GM12878 (cell line): ENCODE data around the gene CCDC88C. TPM values are rescaled to one million over a fixed set of nuclear protein-coding genes. Genes with fewer than 3 reads are reported as not detected.

Experiments used
- BRCA1 ChIP-seq: IDR thresholded peaks from 2 replicates; pipeline ENCODE4 v1.6.1; 2011; ENCODE audit warnings: low read depth, low read length, improper control_type of control experiment
- E2F8 ChIP-seq: fragments of 450-650 bp; IDR thresholded peaks from 2 replicates; pipeline ENCODE4 v1.6.1; 2018; ENCODE audit warnings: mild to moderate bottlenecking, low read depth, moderate library complexity; ENCODE audit not compliant: partially characterized antibody
- EGR1 ChIP-seq, 2 experiments: IDR thresholded peaks; 1 replicate in 1 of 2; 2 replicates in 1 of 2; pipeline ENCODE4 v1.6.1; 2011 to 2012; ENCODE audit warnings: low read depth in 2 of 2, low read length in 2 of 2, borderline replicate concordance in 1 of 2, mild to moderate bottlenecking in 1 of 2, moderate library complexity in 1 of 2
- HDGF ChIP-seq: fragments of 450-650 bp; IDR thresholded peaks from 2 replicates; pipeline ENCODE4 v1.6.1; 2016; ENCODE audit warnings: antibody characterized with exemption
- LARP7 ChIP-seq: fragments of 450-650 bp; IDR thresholded peaks from 2 replicates; pipeline ENCODE4 v1.6.1; 2017; ENCODE audit warnings: mild to moderate bottlenecking
- MXI1 ChIP-seq: fragments of 150-350 bp; IDR thresholded peaks from 2 replicates; pipeline ENCODE4 v1.6.1; 2011; ENCODE audit warnings: low read depth, mild to moderate bottlenecking, inconsistent platforms, low read length, improper control_type of control experiment
- NFXL1 ChIP-seq: fragments of 450-650 bp; IDR thresholded peaks from 2 replicates; pipeline ENCODE4 v1.6.1; 2017; ENCODE audit warnings: antibody characterized with exemption, mild to moderate bottlenecking, borderline replicate concordance
- POLR2A ChIP-seq: IDR thresholded peaks from 2 replicates; pipeline ENCODE4 v1.6.1; 2011; ENCODE audit warnings: low read depth, mild to moderate bottlenecking, low read length
- PRDM15 ChIP-seq: fragments of 450-650 bp; formaldehyde crosslinking; IDR thresholded peaks from 2 replicates; pipeline ENCODE4 v1.4.0; 2020; ENCODE audit warnings: mild to moderate bottlenecking, moderate library complexity
- RCOR1 ChIP-seq: conservative IDR thresholded peaks from 2 replicates; pipeline ENCODE4 v1.6.1; 2012; ENCODE audit warnings: low read depth, low read length, improper control_type of control experiment
- SP1 ChIP-seq: IDR thresholded peaks from one replicate; pipeline ENCODE4 v1.6.1; 2011; ENCODE audit warnings: low read depth, low read length
- STAT1 ChIP-seq: fragments of 450-650 bp; conservative IDR thresholded peaks from 2 replicates; pipeline ENCODE4 v1.6.1; 2014; ENCODE audit warnings: antibody characterized with exemption, mild to moderate bottlenecking
- ZNF24 ChIP-seq: fragments of 450-650 bp; IDR thresholded peaks from 2 replicates; pipeline ENCODE4 v1.6.1; 2017; ENCODE audit warnings: antibody characterized with exemption, mild to moderate bottlenecking
- ZNF687 ChIP-seq: fragments of 450-650 bp; IDR thresholded peaks from 2 replicates; pipeline ENCODE4 v1.6.1; 2017; ENCODE audit warnings: mild to moderate bottlenecking, moderate library complexity
- polyA plus RNA-seq, 11 experiments: library from polyadenylated mRNA; depleted of rRNA in 4 of 11; unstranded in 6 of 11; stranded (reverse) in 5 of 11; fragments of >200 nt; fragmentation: Nextera tagmentation in 4 of 11; fragmentation: Illumina TruSeq in 1 of 11; extraction: Ambion mirVana in 4 of 11; extraction: Trizol in 1 of 11; gene quantifications; 1 replicate in 1 of 11; 2 replicates in 10 of 11; pipeline versions ENCODE4 v1.2.1 to v1.2.3, GENCODE V29; 2011 to 2016; ENCODE audit warnings: inconsistent platforms in 2 of 11, missing spikeins in 2 of 11, low read depth in 1 of 11
- total RNA-seq, 4 experiments: library from RNA; depleted of rRNA in 3 of 4; stranded (reverse); fragments of >200 nt in 3 of 4; fragmentation: Illumina TruSeq in 1 of 4; extraction: Trizol in 1 of 4; gene quantifications; 2 replicates each; pipeline versions ENCODE4 v1.2.1 to v1.2.3, GENCODE V29; 2013 to 2021
- TF ChIP-seq, protein P1 (sequence below): fragments of 450-650 bp; IDR thresholded peaks from 2 replicates; pipeline ENCODE4 v1.6.1; 2018; ENCODE audit warnings: borderline replicate concordance, mild to moderate bottlenecking; ENCODE audit not compliant: partially characterized antibody

CCDC88C gene
- total and polyA plus RNA-seq, 10 of the 15 experiments (the other 5 are each of a cell fraction or from before 2014, with no cell fraction given), result 4.0 to 79.6 (median 36.6) TPM

DNA sequence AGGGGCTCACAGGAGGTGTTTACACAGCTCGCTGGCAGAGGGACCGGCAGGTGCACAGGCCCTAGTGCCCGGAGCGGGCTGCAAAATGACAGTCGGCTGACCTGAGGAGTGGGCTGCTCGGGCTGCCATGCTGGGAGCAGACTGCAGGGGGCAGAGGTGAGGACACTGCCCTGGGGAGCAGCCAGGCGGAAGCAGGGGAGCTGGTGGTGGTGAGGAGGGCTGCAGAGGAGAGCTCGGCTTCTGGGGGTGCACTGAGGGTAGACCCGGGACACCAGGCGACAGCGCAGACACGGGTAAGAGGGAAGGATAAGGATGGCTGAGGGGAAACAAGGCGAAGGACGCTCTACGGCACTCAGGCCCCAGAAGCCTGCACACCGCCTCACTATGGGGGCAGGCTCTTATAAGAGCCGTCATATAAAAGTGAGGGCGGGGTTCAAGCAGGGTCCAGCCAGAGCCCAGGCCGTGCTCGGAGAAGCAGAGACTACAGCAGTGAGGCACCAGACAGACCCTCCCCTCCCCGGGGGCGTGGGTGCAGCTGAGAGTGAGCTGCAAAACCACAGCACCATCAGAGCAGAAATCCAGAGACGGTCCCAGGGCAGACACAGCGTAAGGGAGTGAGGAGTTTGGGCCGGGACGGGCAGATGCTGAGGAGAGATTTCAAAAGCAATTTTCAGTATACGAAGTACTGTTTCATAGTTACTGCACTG, 62.5 kb downstream of the CCDC88C start (continued):
- TF ChIP-seq LARP7, result peak; percentile 62; the same call in 1 of the 2 replicates
- no peak for TF ChIP-seq ZNF687
- TF ChIP-seq ZNF24, result no peak
- no peak for TF ChIP-seq STAT1
- no peak for TF ChIP-seq E2F8
- no peak for TF ChIP-seq PRDM15 (CRISPR knock-in tag)
- peak; percentile 30; the same call in 1 of the 2 replicates for TF ChIP-seq MXI1
- no peak; the same call in 1 of the 2 replicates for TF ChIP-seq POLR2A
- peak in 1 of 2 experiments; percentile 83; a peak in 2 of 3 replicates for TF ChIP-seq EGR1 (IDR thresholded peaks at IDR 0.05; ENCODE audit: borderline replicate concordance in 1 of 2, low read depth in 2 of 2, low read length in 2 of 2)
- TF ChIP-seq, protein P1, sequence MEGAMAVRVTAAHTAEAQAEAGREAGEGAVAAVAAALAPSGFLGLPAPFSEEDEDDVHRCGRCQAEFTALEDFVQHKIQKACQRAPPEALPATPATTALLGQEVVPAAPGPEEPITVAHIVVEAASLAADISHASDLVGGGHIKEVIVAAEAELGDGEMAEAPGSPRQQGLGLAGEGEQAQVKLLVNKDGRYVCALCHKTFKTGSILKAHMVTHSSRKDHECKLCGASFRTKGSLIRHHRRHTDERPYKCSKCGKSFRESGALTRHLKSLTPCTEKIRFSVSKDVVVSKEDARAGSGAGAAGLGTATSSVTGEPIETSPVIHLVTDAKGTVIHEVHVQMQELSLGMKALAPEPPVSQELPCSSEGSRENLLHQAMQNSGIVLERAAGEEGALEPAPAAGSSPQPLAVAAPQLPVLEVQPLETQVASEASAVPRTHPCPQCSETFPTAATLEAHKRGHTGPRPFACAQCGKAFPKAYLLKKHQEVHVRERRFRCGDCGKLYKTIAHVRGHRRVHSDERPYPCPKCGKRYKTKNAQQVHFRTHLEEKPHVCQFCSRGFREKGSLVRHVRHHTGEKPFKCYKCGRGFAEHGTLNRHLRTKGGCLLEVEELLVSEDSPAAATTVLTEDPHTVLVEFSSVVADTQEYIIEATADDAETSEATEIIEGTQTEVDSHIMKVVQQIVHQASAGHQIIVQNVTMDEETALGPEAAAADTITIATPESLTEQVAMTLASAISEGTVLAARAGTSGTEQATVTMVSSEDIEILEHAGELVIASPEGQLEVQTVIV, result no peak
- peak; percentile 98 for TF ChIP-seq HDGF
- TF ChIP-seq BRCA1, result no peak
- TF ChIP-seq RCOR1, result no peak
- no peak for TF ChIP-seq NFXL1
- no peak for TF ChIP-seq SP1
